ENCODE data around the gene PIGA.

DNA sequence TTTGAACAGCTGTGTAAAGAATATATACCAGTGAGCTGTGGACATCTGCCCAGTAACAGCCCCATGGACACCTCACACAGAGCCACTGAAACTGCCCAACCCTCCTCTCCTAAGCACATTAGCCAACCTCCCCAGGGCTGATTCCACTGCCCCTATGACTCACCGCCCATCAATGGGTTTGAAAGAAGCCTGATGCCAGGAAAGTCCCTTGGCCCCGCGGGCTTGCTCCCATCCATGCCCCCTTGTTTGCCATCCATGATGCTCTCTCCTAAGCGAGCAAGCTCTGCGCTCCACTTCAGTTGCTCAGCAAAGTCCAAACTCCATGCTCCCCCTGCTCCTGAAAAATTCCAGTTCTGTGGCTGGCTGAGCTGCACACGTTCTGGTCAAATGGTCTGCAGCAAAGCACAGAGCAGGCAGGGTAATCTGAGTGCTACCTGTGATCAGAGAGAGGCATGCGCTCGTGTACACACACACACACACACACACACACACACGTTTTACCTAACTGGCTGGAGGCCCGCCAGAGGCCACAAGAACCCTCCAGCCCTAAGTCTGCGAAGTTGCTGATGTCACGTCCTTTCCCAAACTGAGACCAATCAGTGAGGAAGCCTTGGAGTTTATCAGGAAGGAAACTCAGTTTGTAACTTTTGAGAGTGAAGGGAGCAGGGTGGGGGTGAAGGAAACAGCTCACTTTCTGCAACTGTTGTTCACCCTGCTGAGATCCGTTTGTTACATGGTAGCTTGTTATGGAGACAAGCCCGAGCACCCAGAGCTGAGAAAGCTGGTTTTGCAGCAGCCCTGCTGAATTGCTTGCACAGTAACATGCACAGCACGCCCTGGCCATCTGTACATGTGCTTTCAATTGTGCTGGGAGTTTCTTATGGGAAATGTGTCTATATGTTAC lies 65.5 kb downstream of the PIGA start, which contains the start of gene ASB9:
- TF ChIP-seq, protein P1, sequence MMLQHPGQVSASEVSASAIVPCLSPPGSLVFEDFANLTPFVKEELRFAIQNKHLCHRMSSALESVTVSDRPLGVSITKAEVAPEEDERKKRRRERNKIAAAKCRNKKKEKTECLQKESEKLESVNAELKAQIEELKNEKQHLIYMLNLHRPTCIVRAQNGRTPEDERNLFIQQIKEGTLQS (IDR thresholded peaks at IDR 0.05) = no peak
- TF ChIP-seq, protein P1 (CRISPR knock-in tag; conservative IDR thresholded peaks at IDR 0.05) = no peak
- TF ChIP-seq CBX3 (IDR thresholded peaks at IDR 0.05; ENCODE audit: borderline replicate concordance in 1 of 2, low read length in 2 of 2) (no peak), SMAD3 (CRISPR knock-in tag; conservative IDR thresholded peaks at IDR 0.05) (no peak), TRIM28 (IDR thresholded peaks at IDR 0.05) (no peak)
